Neural progenitor cell (in vitro differentiated cells): ENCODE data around the gene RALY.

Source experiments
- CTCF ChIP-seq: fragments of 200-600 bp; sonication (generic); IDR thresholded peaks from 2 replicates; pipeline ENCODE4 v1.5.1; 2017; ENCODE audit warnings: antibody characterized with exemption, mild to moderate bottlenecking
- EZH2 ChIP-seq: fragments of 200-600 bp; sonication (generic); IDR thresholded peaks from 2 replicates; pipeline ENCODE4 v1.6.1; 2017; ENCODE audit warnings: antibody characterized with exemption, mild to moderate bottlenecking, moderate library complexity
- EZH2phosphoT487 ChIP-seq: fragments of 200-600 bp; sonication (generic); IDR thresholded peaks from 2 replicates; pipeline ENCODE4 v1.6.1; 2017; ENCODE audit warnings: antibody characterized with exemption

- TF ChIP-seq CTCF (no peak), EZH2phosphoT487 (no peak), EZH2 (no peak)
Measured at GRCh38 chr20:34091637-34092200, 98.0 kb downstream of the RALY start.
